Body of pancreas (tissue), 4 donors: Measurements from ENCODE around the gene TMEM119.

Experiments used
- POLR2A ChIP-seq, 3 donors: fragments of 450-650 bp; IDR thresholded peaks; one replicate each; pipeline ENCODE4 v1.6.1; 2016; ENCODE audit warnings: antibody characterized with exemption in 3 of 3, mild to moderate bottlenecking in 2 of 3
- TF ChIP-seq, protein P1 (sequence below), 7 experiments: fragments of 450-650 bp in 4 of 7; fragments of 200-600 bp in 3 of 7; sonication (generic) in 3 of 7; IDR thresholded peaks; one replicate each; pipeline ENCODE4 v1.5.1; 2016 to 2019; ENCODE audit warnings: antibody characterized with exemption in 7 of 7

DNA sequence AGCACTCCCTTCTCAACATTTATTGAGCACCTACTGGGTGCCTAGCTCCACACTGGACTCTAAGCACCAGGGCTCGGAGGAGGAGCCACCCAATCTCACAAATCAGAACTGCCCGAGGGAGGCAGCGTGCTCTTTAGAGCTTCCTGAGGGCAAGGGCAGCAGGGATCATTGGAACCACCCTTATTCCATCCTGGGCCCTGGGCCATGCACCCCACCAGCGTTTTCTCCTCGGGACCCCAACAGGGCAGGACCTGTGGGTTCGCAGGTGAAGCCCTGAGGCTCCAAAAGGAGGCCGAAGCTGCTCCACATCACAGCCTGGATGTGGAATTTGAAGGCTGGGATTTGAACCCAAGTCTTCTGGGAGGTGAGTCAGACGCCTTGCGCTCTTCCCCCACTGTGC lies 15.4 kb downstream of the TMEM119 start:
- TF ChIP-seq, protein P1, sequence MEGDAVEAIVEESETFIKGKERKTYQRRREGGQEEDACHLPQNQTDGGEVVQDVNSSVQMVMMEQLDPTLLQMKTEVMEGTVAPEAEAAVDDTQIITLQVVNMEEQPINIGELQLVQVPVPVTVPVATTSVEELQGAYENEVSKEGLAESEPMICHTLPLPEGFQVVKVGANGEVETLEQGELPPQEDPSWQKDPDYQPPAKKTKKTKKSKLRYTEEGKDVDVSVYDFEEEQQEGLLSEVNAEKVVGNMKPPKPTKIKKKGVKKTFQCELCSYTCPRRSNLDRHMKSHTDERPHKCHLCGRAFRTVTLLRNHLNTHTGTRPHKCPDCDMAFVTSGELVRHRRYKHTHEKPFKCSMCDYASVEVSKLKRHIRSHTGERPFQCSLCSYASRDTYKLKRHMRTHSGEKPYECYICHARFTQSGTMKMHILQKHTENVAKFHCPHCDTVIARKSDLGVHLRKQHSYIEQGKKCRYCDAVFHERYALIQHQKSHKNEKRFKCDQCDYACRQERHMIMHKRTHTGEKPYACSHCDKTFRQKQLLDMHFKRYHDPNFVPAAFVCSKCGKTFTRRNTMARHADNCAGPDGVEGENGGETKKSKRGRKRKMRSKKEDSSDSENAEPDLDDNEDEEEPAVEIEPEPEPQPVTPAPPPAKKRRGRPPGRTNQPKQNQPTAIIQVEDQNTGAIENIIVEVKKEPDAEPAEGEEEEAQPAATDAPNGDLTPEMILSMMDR (IDR thresholded peaks at IDR 0.05): no peak
- no peak for TF ChIP-seq POLR2A (IDR thresholded peaks at IDR 0.05)
